HG02763 (cell line): ENCODE data around the gene SUPT5H.
A peak's percentile ranks its signal among the peaks of the same experiment; 100 is the strongest.

Experiments used
- ATAC-seq: cut with Tn5 transposase; IDR thresholded peaks from one replicate; pipeline ENCODE4 v1.9.1; 2021; ENCODE audit warnings: mild to moderate bottlenecking, moderate library complexity; ENCODE audit not compliant: unreplicated experiment

Gene SUPT5H

DNA sequence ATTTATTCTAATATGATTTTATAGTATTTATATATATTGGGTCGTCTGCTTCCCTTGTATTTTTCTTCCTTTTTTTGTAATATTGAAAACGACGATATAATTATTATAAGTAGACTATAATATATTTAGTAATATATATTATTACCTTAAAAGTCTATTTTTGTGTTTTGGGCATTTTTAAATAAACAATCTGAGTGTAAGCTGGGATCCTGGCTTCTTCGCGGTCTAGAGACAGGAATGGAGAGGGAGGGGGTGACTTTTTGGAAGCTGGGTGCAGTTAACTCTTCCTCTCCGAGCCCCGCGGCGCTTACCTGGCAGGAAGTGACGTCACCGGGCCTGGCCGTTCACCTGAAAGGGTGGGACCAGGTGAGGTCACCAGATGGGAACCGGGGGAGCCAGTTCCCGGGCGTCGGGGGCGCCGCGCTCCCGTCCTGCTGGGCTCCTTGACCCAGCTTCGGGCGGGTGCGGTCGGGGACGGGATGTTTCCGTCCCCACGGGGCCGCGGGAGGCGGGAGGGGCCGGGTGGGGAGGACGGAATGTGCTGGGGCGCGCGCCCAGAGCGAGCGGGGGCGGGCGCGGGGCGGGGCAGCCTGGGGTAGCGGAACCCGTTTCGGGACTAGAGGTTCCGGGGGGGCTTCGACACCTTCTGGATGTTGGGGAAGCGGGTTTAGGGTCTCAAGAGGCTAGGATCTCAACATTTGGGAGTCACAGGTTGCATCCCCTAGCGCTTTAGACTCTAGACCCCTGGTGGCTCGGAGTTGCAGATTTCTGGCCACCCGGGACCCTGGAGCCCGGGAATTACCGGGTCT lies 36.0 kb upstream of the SUPT5H start:
- ATAC-seq = no peak

DNA sequence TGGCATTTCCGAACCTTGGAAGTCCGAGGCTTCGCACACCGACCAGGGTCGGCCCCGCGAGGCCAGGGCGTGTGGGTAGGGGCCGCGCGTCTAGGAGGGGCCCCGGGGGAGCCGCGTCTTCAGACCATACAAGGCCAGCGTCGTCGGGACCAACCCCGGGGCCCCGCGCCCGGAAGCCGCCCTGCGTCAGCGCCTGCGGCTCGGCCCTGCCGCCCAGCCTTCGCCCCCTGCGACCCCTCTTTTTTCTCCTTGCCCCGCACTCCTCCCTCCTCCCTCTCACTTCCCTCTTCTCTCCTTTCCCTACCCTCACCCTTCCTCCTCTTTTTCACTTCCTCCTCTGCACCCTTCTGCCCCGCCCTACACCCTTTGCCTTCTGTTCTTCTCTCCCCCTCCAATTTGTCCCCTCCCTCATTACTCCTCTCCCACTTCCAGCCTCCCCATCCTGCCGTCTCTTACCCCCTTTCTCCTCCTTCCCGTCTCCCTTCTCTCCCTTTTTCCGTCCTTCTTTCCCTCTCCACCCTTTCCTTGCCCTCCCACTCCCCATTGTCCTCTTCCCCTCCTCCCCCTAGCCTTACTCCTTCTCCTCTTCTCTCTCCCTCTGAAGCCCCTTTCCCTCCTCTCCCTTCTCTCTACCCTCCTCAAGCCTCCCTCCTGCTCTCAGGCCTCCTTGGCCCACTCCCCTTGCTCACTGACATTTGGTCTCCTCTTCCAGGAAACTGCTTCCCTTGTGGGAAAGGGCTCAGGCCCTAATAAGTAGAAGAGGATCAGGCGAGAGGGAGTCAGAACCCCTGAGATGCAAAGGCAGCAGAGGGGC lies 35.2 kb upstream of the SUPT5H start:
- ATAC-seq = peak; percentile 13

DNA sequence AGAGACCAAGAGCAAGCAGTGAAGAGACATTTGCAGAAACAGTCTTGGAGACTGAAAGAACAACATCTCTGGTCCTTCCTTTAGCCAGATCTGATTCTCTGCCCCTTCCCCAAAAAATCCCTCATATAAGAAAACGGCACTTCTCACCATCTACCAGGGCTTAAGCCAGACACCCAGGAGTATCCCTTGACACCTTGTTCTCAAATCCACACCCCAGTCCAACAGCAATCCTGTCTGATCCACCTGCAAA lies 34.6 kb upstream of the SUPT5H start:
- ATAC-seq = no peak

DNA sequence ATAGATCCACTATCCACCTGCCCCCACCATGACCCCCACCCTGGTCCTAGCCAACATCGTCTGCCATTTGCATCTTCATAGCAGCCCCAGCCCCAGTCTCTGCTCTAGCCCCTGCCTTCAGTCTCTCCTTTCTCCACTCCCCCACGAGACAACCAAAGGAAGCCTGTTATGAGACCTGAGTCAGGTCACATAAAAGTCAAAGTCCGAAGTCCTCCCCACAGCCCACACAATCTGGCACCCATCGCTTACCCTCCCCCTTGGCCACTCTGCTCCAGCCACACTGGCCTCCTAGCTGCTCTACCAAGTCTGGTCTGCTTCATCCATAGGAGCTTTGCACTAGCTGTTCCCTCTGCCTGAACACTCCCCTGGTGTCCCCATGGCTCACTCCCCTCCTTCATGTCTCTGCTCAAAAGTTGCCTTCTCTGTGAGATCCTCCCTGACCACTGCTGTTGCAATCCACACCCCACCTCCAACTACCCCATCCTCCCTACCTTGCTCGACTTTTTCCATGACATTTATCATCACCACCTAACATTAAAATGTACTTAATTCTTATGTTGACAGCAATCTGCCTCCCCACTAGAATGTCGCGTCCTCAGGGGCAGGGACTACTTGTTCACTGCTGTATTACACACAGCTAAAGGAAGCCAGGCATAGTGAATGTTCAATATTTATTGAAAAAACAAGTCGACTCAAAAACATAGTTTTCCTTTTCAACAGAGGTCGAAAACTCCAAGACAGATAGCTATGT lies 34.1 kb upstream of the SUPT5H start:
- ATAC-seq = no peak

DNA sequence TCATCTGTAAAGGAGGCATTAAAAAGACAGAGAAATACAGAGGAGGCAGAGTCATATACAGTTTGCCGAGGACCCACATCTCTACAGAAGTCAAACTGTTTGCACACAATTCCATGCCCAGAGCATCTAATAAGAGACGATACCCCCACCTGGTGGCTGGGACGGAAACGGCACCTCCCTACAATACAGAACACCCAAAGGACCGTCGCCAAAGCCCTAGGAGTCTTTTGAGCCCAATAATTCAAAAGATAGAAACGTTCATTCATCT lies 33.6 kb upstream of the SUPT5H start:
- ATAC-seq = peak; percentile 14

DNA sequence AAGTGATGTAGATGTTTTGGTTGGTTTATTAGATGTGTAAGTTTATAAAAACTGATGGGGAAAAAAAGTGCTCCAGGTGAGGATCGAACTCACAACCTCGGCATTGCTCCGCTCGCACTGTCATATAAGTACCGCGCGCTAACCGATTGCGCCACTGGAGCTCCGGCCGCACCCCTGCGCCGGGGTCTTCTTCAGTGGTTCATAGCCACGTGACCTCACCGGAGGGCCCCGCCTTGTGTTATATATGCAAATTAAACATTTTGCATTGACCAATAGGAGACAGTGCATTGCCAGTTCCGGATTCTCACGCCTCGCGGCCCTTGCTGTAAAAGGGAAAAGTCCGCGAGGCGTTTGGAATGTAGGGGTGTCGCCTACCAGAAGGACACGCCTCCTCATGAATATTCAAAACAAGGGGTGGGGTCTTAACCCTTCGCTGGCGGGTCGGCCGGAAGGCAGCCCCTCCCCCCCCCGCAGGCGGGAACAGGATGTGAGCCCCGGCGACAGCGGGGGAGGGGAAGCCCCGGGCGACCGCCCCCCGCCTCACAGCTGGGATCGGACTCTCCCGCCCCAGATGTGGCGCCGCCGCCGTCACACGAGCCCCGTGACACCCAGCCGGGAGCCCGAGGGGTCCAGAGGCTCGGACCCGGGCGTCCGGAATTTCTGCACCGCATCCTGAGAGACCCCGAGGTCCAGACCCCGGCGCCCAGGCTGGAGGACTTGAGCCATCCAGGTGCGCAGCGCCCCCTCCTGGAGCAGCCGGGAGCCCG lies 33.1 kb upstream of the SUPT5H start, which contains the start of gene PLEKHG2:
Gene PLEKHG2, plus strand, starts transcription at position 570 of the 767 bp plus-strand sequence. CDS start 1,418 bp downstream, outside the sequence.
- peak; percentile 54 for ATAC-seq

DNA sequence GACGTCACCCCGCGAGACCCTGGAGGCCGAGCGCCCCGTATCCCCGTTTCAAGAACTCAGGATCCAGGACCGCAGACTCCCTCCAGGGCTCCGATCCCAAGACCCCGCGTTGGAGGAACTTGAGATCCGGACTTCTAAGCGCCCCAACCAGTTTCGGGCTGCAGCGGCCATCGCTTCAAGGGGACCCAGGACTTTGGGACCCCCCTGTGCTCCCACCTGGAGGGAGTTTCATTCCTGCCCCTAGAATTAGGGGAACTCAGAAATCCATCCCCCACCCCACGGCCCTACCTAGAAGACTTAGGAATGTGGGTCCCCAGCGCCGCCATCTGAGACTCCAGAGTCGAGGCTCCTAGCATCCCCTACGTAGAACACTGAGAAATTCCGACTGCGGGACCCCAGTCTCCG lies 32.5 kb upstream of the SUPT5H start:
- no peak for ATAC-seq

DNA sequence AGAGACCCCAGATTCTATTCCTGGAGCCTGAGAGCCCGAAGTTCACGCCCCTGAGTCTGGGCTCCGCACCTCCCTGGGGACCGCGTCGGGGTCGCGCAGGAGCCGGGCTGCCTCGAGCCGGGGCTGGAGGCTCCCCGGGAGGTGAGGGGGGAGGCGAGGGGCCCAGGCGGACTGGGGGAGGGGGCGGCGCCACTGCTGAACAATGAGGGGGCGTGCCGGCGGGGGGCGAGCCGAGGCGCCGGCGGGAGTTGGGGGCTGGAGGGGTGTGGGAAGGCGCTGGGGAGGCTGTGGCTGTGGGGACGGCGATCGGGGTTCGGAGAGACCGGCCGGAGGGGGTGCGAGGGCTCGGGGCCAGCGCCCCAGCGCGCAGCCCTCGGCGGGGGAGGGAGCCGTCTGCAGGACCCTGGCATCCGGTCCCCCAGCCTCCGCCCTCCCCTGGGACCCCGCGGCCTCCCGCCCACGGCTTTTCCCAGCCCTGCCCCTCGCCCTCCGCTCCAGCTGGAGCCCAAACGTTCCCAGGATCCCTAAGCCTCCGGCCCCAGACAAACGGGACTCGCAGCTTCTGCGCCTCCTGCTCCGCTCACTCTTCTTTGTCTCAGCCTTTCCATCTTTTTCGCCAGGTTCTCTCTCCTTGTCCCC lies 32.0 kb upstream of the SUPT5H start:
- no peak for ATAC-seq

DNA sequence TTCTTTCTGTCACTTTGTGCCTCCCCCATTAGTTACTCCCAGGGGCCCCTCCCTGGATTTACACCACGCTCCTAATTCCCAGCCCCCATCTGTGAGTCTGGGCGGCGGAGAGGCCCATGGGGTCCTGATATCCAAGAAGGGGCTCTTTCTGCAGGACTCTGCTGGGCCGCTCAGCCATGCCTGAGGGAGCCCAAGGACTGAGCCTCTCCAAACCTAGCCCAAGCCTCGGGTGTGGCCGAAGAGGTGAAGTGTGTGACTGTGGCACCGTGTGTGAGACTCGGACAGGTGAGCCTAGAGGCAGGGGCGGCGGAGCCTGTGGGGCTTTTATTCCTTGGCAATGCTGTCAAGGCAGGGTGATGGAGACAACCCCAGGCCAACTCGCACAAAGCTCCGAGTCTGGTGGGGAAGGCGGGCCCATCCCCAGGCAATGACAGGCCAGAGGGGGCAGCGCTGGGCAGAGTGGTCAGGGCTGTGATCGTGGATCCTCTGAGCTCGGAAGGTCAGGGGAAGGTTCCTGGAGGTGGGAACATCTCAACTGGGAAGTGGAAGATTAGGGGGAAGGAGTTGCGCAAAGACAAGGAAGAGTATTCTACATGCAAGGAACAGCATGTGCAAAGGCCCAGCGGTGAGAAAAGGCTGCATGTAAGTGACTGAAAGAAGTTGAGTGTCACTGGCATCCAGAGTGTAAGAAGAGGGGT lies 31.3 kb upstream of the SUPT5H start:
- no peak for ATAC-seq

DNA sequence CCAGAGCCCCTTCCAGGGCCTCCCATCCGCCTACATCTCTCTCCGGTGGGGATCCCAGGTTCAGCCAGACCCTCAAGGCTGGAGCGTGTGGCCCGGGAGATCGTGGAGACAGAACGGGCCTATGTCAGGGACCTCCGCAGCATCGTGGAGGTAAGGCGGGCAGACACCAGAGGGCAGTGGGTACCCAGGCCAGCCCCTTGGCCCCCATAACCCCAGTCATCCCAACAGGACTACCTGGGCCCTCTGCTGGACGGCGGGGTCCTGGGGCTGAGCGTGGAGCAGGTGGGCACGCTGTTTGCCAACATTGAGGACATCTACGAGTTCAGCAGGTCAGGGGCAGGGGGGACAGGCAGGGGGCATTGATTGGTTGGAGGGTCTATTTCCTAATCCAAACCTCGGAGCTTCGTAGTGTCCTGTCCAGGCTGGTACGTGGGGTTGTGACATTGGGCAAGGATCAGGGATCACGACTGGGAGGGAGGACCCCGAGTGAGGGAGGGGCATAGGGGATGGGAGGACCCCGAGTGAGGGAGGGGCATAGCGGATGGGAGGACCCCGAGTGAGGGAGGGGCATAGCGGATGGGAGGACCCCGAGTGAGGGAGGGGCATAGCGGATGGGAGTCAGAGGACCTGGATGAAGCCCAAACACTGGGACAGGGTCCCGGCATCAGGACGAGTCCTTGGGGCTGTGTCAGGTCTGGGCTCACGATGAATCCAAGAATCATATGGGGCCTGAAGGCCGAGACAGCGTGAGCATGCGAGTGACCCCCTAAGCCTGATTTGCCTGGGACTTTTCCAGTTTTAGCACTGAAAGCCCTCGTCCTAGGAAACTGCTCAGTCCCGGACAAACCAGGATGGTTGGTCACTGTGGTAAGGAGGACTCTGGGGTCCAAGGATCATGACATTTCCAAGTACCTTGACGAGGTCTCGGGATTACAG lies 30.0 kb upstream of the SUPT5H start:
- ATAC-seq = no peak

DNA sequence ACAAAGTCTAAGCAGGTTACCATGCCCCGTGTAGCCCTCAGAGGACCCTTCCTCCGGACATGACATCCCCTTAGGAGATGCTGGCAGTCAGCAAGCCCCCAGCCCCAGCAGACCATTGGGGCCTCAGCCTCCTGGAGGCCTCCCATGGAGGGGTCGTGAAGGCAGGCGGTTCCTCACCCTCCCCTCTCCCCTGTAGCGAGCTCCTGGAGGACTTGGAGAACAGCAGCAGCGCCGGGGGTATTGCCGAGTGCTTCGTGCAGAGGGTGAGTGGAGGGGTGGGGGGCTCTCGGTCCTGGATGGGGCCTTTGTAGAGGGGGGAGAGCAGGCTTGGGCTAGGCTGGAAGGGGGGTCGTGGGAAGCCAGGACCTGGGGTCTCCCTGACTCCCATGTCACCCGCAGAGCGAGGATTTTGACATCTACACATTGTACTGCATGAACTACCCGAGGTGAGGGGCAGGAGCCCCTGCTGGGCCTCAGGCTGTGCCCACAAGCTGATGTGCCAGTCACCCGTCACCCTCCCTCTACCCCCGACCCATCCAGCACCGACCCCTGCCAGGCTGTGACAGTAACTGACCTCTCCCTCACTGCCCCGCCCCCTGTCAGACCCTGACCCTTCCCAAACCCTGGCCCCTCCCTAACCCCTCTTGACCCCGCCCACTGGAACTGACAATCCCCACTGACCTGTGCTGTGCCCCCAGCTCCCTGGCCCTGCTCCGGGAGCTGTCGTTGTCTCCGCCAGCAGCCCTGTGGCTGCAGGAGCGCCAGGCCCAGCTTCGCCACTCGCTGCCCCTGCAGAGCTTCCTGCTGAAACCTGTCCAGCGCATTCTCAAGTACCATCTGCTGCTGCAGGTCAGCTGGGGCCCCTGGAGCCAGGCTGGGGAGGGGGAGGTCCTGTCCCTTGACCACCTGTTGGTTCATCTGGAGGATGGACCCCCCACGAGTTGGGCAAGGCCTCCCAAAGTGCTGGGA lies 28.9 kb upstream of the SUPT5H start:
- no peak for ATAC-seq

DNA sequence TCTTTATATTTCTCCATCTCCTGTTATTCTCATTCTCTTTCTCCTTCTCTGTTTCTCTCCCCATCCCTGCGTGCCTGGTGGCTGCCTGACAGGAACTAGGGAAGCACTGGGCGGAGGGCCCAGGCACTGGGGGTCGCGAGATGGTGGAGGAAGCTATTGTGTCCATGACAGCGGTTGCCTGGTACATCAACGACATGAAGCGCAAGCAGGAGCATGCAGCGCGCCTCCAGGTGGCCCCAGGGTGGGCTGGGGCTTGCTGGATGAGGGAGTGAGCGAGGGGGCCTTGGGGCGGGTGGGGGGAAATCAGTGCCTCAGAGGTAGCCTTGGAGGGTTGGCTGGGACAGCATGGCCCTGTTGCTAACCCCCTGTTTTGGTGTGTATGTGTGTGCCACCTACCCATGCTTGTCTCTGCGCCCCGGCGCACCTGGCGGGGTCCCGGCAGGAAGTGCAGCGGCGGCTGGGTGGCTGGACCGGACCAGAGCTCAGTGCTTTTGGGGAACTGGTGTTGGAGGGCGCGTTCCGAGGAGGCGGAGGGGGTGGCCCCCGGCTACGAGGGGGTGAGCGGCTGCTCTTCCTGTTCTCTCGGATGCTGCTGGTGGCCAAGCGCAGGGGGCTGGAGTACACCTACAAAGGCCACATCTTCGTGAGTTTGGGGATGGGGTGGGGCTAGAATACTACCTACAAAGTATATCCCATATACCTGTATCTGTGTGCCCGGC lies 27.8 kb upstream of the SUPT5H start:
- ATAC-seq = no peak

DNA sequence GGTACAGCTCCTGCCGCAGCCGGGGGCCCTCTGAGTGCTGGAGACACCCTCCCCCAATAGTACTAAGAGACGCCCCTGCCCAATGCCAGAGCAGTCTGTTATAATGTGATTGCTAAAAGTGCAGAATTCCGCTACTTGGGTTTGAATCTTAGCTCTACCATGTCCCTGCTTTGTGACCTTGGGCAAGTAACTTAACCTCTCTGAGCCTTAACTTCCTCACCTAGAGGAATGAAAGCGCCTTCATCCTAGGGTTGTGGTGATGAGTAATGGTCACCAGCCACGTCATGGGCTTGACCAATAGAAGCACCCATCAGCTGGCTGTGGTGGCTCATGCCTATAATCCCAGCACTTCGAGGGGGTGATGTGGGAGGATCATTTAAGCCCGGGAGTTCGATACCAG lies 26.4 kb upstream of the SUPT5H start:
- ATAC-seq = no peak

DNA sequence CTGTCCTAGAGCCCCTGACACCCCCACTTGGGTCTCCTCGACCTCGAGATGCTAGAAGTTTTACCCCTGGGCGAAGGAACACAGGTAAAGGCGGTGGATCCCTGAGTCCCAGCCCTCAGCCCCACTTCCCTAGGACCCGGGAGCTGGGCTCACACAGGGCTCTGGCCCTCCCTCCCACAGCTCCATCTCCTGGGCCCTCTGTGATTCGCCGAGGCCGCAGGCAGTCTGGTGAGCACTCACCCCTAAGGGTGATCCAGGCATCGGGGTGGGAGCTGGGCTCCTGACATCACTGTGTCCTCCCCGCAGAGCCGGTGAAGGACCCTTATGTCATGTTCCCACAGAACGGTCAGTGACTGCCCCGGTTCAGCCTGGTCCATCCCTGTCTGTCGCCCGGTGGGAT lies 24.6 kb upstream of the SUPT5H start:
- ATAC-seq = no peak

DNA sequence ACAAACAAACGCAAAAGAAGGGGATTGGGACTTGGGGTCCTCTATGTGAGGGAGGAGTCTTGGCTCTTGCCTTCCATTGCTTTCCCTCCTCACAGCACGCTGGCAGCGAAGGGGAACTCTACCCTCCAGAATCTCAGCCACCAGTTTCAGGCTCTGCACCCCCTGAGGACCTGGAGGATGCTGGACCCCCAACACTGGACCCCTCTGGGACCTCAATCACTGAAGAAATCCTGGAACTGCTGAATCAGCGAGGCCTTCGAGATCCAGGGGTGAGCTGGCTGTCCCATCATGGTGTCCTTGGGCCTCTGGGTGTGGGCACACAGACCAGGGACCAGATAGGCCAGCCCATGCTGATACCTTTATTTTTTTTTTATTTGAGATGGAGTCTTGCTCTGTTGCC lies 23.4 kb upstream of the SUPT5H start:
- ATAC-seq = no peak

DNA sequence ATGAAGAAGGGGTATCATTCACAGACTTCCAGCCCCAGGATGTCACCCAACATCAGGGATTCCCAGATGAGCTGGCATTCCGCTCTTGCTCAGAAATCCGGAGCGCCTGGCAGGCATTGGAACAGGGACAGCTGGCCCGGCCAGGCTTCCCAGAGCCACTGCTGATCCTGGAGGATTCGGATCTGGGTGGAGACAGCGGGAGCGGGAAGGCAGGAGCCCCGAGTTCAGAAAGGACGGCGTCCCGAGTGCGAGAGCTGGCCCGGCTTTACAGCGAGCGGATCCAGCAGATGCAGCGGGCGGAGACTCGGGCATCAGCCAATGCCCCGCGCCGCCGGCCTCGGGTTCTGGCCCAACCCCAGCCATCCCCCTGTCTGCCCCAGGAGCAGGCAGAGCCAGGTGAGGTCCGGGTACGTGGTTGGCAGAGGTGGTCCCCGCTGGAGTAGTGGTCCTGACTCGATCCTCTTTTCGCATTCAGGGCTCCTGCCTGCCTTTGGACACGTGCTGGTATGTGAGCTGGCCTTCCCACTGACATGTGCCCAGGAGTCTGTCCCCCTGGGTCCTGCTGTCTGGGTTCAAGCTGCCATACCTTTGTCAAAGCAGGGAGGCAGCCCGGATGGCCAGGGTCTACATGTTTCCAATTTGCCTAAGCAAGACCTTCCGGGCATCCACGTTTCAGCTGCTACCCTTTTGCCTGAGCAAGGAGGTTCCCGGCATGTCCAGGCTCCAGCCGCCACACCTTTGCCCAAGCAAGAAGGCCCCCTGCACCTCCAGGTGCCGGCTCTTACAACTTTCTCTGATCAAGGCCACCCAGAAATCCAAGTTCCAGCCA lies 21.9 kb upstream of the SUPT5H start:
- ATAC-seq = no peak
